Stimulated activated CD4-positive, alpha-beta T cell treated with anti-CD3 and anti-CD28 coated beads, Interleukin-2, amount 100 ng/mL, for 4 hours (primary cell): ENCODE data around the gene SLC9A5.

Experiments used
- DNase-seq: peaks from one replicate; pipeline ENCODE4 v3.0.0-alpha.2; 2020; ENCODE audit warnings: low read depth

The SLC9A5 gene

DNA sequence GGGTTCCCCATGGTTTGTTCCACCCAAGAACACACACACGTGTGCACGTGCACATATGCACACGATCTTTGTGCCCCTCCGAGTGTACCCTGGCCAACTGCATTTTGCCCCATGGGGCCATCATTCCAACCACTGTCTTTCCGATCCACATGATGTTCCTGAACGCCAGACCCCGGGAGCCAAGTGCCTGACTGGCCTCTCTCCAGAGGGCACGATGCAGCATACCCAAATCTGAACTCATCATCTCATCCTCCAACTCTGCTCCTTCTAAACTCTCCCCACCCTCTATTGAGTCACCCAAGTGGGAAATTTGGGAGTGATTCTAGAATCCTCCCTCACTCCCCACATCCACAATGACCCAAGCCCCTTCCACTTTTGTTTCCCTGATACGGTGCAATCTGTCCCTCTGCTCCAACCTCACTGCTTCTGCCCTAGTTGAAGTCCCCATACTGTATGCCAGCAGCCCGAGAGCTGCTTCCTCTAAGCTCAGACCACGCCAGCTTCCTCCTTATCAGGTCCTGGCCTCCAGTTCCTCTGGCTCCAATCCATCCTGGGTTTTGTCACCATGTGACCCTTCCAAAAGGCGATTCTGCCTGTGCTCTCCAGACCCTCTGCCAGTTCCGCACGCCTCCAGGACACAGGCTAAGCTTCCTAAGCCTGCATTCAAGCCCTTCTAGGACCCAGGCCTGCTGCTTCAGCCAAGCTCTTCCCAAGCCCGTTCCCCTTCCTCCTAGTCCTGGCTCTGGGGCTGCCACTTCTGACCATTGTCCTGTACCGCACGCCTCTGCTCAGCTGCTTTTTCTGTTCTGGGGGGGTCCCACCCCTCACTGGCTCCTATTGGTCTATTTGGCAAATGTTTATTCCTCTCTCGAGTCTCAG, 31.9 kb upstream of the SLC9A5 start:
- DNase-seq: no peak

DNA sequence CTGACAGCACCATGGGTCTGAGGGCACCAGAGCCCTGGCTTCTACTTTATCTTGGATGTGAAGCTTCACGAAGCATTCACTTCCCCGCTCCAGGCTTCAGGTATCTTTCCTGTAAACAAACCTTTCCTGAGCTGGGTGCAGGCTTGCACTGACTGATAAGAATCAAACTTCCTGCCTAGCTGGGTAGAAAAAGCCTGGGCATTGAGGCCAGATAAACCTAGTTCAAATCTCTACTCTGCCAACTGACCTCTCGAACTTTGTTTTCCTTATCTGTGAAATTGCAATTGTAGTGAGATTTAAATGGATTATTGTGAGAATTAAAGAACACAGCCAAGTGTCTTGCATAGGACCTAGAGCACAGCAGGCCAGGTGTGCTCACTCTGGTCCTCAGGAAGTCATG, 24.8 kb upstream of the SLC9A5 start:
- DNase-seq: no peak

DNA sequence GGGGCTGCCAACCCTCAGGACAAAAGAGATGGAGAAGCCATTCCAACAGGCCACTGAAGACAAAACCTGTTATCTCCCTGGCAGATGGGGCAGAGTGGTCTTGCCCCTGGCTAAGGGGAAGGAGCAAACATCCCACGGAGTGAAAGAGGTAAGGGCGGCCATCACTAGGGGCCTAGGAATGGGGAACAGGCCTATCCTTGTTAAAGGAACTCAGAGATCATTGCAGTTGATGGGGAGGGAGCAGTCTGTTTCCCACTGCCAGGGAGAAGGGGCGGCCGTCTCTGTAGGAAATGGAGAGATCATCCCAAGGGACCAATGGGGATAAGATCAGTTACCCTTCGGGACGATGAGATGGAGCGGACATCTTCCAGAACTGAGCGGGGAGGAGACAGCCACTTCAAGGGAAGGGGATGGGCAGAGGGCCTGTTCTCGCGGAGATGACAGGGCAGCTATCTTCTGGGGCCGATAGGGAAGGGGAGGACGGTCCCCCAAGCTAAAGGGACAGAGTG, 22.4 kb upstream of the SLC9A5 start:
- DNase-seq: no peak

DNA sequence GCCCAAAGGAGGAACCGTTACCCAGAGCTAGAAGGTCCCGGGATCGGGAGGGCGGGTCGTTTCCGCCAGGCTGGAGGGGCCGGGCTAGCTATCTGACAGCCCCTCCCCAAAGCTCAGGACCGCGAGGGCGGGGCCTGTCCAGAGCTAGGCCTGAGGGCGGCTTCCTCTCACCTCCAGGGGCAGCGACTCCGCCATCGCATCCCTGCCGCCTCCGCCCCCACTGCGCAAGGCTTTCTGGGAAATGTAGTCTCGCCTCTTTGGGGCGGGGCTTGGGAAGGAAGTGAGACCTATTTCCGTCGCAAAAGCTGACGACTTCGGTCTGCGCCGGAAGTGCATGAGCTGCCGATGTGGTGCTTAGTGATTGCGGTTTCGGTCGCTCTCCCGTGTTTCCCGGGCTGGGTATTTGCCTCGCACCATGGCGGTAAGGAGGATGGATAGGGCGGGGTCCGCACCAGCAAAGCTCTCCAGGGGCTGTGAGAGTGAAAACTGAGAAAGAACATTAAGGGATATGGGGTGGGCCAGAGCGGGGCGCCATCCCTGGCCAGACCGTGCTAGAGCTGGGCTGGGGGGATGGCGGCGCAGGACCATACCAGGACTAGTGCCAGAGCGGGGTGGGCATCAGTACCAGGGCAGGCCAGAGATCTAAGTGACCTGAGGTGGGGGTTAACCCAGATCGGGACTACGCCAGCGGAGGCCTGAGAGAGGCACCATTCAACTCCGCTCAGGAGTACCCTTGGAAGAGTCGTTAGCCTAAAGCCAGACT, 21.8 kb upstream of the SLC9A5 start, which contains the start of gene TMEM208:
Gene TMEM208, plus strand, starts transcription at position 327 of the 763 bp plus-strand sequence. Its CDS starts 89 bp downstream, at position 416.
- peak; percentile 95 for DNase-seq

DNA sequence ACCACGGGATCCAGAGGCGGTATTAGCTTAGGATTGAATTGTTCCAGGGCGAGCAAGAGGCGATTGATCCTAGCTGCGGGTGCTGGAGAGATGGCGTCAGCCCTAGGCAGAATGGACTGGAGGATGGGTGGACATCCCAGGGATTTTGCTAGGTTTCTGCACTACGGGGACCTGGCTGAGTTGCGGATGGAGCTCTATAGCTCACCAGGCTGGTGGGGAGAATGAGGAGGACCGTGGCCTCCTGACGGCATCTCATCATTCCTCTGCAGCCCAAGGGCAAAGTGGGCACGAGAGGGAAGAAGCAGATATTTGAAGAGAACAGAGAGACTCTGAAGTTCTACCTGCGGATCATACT, 21.2 kb upstream of the SLC9A5 start:
- DNase-seq: no peak

DNA sequence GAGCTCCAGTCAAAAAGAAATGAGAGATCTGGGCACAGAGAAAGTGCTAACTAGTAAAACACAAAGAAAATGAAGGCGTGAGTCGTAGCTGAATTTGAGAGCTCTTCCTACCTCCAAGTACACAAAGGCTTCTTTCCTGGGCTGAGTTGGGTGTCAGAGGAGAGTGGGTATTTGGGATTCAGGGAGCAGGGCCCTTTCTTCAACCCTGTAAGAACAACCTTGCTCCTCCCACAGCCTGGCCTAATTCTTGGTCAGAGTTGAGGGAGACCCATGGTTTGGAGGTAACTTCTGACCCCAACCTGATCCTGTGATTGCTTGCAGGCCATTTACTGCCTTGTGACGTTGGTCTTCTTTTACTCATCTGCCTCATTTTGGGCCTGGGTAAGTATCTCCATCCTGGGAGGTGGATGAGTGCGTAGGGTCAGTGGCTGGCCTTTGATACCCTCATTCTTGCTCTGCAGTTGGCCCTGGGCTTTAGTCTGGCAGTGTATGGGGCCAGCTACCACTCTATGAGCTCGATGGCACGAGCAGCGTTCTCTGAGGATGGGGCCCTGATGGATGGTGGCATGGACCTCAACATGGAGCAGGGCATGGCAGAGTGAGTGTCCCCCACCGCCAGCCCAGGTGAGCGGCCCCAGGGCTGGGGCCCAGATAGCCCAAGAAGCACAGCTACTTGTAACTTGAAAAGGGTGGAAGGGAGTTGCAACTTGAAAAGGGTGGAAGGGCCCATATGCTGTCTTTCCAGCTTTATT, 20.6 kb upstream of the SLC9A5 start:
- DNase-seq: no peak

DNA sequence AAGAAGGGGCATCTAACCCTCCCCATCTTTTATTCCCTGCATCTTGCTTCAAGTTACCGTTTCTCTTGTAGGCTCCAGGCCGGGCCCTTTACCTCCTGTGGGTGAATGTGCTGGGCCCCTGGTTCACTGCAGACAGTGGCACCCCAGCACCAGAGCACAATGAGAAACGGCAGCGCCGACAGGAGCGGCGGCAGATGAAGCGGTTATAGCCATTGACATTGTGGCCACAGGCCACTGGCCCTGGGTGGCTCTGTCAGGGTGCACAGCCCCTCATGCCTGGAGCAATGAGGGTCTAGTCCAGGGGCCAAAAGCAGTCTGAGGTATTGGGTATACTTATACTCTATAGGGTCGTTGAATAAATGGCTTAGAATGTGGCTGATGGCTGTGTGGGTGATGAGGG, 19.9 kb upstream of the SLC9A5 start:
- no peak for DNase-seq

DNA sequence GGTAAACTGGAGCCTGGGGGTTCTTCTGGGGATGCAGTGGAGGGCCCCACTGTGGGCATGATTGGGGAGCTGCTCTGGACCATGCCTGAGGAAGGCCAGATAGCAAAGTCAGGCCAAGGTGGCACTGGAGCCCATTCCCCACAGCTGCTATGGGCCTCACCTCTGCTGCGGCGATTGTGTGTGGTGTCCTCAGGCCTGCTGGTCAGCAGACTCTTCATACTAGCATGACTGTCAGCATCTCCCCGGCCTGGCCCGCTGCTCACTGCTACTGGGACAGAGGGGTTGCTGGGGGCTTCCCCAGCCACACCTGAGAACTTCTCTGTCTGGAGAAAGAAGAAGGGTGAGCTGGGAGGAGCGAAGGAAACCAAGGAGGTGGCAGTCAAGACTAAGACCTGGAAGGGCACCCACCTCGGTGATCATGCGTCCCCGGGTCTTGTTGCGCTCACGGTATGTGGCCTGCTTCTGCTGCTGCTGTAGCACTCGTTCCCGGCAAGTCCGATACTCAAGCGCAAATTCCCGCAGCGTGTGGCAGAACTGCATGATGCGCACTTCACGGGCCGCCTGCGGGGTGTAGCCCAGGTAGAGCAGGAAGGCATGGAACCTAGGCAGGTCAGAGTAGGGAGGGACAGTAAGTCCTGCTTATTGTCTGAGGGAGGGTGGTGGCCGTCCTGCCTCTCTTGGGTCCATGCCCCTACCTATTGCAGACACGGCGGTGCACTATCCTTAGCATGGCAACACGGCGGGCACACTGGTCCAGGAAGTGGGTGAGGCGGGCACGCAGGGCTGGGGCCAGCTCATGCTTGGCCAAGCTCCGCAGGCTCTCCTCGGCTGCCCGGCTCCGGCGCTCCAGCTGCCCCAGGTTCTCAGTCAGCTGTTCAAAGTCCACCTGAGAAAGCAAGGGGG, 18.6 kb upstream of the SLC9A5 start:
- no peak for DNase-seq

DNA sequence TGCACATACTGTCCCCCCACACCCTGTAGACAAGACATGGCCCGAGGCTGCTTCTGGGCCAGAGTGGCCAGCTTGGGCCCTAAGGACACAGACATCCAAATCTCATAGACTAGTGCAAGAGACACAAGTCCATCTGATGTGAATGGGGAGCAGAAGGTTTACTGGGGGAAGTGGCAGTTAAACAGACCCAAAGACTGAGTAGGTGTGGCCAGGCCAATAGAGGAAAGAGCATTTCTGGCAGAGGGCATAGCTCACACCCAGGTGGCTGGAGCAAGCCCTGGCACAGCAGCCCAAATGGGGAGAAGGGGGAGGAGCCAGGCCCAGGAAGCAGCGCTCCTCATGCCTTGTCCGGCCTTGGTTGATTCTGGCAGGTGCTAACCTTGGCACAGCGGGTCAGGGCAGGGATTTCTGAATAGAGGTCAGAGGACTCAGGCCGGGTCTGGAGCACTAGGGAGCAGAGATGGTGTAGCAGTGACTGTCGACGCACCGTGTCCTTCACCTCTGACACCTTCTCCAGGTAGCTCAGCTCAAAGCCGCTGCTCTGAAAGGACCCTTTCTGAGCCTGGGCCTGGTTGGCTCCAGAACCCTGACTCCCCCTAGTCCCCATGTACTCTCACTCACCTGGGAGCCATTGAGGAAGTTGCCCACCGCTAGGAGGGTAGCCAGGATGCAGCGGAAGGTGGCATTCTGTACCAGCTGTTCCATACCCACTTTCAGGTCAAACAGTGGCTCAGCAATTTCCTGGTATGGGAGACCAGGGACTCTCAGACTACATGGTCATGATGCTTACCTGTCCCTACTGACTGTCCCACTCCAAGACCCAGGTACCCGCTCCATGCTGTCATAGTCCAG, 17.7 kb upstream of the SLC9A5 start:
- DNase-seq: no peak

DNA sequence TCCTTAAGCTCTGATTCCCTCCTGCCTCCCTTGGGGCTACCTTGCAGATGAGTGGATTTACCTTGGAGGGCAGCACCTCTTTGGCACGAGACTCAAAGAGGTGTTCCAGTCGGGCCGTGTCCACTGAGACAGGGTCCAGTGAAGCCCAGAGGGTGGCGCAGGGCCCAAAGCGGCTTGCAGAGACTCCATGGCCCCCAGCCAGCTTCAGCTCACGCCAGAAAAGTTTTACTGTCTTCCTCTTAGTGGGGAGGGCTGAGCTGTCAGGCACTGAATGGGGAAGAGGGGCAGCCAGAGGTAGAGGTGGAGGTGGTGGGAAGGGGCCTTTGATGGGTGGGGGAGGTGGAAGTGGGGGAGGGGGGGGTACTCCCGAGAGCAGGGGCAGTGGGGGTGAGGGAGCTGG, 15.2 kb upstream of the SLC9A5 start:
- DNase-seq: no peak

DNA sequence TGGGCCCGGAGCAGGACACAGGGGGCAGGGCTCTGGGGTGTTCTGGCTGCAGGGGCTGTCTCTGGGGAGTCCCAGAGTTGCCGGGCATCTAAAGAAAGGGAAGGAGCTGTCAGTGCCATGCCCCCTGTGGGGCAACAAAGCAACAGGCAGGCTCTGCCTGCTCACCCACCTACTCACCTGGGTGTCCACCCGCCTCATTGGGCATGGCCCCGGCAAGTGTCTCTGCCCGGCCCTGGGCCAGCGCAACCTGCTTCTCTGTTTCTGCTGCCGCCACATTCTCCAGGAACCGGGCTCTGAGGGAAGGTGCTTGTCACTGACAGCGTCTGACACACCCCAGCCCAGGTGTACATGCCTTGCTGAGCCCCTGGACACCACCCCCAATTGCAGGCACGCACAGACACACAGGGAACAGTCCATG, 14.6 kb upstream of the SLC9A5 start:
- DNase-seq: no peak

DNA sequence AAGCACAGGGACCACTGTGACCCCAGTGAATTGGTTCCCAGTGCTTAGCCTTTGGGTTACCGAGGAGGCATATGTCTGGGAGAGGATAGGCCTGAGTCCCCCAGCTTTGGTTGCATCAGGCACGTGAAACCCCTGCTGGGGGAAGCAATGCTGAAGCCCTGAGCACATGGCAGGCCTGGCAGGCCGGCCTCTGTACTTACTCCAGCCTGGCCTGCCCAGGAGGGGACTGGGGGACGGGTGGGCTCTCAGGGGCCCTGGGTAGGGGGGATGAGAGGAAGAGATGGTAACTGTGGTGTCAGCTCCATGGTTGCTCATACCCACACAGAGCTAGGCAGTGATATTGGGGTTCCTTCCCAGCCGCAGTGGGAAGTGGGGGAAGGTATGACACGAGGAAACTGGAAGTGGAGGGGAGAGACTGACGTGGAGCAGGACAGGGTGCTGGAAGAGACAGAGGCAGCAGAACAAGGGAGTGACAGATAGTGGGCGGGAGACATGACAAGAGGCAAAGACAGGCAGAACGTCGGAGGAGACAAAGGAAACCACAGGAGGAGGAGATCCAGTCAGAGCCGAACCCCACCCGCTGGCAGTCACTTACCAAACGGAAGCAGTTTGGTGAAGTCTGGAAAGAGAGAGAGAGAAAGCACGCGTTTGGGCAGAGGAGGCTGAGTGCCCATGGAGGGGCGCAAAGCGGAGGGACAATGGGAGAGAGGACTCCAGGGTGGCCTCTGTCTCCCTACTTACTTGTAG, 12.8 kb upstream of the SLC9A5 start:
- DNase-seq: no peak

DNA sequence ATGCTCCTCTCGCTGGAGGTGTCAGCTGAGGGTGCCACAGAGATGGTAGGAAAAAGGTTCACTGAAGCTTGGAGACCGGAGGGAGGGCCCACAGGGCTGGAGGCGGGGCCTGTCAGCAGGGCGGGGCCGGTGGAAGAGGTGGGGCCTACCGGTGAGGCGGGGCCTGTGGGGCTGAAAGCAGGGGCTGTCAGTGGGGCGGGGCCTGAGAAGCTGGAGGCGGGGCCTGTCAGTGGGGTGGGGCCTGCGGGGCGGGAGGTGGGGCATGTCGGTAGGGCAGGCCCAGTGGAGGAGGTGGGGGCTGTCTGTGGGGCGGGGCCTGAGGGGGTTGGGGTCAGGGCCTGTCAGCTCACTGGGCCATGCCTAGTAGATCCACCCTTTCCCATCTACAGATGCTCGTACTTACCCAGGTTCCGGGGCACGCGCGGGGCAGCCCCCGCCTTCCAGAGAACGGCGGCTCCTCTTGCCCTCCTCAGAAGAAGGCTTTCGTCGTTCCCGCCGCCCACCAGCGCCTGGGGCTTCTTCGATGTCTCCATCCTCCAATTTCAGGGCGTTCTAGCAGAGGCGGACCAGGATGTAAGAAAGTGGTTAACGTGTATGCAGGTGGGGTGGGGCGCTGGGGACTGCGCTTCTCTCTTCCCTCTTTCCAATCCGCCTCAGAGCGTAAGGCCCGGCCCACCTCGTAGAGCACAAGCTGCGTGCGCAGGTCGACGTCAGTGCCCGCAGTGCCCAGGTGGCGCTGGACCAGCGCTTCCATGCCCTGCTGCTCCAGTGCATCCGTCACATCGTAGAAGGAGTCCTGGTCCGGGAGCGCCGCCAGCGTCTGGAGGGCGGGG, 12.0 kb upstream of the SLC9A5 start:
- peak; percentile 28 for DNase-seq

DNA sequence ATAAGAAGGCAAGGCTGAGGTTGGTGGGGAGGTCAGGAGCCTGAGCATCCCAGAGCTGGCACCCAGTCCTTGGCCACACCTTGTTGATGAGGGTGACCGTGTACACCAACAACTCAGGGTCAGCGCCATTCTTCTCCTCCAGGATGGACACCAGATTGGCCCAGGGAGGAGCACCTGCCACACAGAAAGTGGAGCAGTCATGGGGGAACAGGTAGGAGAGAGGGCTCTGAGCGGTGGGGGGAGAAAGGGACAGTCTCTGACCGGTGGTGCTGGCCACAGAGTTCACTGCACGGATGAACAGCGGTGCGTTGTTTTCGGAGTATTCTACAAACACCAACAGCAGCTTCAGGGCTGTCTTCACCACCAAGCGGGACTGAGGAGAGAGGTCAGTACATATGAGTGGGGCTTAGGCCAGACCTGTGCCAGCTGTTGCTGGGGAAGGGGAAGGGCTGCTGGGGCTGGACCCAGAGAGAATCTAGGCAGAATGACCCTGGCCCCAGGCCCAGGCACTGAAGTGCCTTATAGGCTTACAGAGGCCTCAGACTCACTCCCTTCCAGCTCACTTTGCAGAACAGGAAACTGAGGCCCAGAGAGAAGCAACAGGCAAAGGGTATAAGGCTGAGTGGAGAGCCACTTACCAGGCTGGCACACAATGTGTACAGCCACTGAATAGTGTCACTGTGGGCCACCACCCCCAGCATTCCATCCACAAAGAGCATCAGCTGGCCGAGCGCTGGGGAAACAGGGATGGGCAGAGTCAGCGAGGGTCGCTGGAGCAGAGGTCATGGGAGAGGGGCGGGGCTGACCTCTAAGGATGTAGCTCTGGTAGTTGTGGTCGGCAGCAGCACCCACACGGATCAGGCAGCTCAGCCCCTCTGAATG, 11.1 kb upstream of the SLC9A5 start:
- DNase-seq: no peak

DNA sequence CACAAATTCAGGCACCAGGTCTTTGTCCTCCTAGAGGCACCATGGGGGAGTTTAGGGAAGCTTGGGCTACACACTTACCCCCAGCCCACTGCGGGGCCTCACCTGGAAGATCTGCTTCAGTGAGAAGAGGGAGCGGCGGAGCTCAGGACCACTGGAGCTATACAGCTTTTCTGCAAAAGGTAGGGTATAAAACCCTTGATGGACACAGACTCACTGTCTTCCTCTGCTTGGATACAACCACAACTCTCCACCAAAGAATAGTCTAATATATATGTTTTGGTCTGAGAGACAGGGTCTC, 10.6 kb upstream of the SLC9A5 start:
- no peak for DNase-seq

DNA sequence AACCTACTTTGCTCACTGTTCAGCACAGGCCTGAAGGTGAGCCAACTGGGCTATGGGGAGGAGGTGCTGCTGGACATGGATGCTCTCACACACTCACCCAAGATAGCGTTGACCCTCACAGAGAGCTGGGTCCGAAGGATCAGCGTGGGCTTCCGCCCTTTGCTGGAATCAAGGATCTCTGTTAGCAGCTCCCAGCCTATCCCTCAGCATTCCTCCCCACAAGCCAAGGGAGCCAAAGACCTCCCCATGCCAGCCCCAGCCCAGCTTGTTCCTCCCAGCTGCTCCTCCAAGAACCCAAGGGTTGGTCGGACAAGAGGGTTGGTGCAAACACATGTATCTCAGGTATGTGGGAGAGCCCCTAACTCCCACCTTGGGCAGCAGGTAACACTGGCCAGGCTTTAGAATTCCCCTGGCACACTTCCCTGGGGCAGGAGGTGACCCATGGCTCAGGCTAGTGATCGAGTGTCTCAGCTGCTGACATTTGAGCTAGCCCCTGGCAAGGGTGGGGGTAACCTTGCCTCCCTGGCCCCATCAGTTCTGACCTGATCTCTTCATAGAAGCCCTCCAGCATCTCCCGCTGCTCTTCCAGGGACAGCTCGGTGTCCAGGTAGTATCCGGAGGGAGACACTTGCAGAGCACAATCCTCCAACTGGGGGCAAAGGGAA, 9.8 kb upstream of the SLC9A5 start:
- no peak for DNase-seq

DNA sequence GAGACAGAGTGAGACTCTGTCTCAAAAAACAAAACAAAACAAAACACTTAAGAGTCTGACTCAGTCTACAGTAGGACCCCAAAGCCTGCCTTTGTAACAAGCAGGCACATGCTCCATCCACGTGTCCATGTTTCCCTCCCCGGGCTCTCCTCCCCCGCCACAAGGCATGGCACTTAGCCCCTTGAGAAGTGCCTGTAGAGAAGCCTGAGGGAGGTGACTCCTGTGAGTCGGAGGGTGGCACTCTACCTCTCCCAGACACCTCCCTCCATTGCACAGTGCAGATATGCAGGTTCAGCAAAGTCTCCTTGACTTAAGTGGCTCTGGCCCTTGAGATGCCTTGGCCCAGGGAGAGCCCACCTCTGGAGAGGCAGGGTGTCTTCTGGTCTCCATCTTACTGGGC, 8.3 kb upstream of the SLC9A5 start:
- no peak for DNase-seq
